GM21447 (cell line): Measurements from ENCODE around the gene GSG1L2.
"Not testable (repeated sequence)": the region's sequence is repeated elsewhere in the genome, so short reads cannot be mapped to it uniquely, and the experiment has no call there.

Source experiments
- ATAC-seq: cut with Tn5 transposase; IDR thresholded peaks from one replicate; pipeline ENCODE4 v1.9.1; 2021; ENCODE audit not compliant: unreplicated experiment

The GSG1L2 gene

DNA sequence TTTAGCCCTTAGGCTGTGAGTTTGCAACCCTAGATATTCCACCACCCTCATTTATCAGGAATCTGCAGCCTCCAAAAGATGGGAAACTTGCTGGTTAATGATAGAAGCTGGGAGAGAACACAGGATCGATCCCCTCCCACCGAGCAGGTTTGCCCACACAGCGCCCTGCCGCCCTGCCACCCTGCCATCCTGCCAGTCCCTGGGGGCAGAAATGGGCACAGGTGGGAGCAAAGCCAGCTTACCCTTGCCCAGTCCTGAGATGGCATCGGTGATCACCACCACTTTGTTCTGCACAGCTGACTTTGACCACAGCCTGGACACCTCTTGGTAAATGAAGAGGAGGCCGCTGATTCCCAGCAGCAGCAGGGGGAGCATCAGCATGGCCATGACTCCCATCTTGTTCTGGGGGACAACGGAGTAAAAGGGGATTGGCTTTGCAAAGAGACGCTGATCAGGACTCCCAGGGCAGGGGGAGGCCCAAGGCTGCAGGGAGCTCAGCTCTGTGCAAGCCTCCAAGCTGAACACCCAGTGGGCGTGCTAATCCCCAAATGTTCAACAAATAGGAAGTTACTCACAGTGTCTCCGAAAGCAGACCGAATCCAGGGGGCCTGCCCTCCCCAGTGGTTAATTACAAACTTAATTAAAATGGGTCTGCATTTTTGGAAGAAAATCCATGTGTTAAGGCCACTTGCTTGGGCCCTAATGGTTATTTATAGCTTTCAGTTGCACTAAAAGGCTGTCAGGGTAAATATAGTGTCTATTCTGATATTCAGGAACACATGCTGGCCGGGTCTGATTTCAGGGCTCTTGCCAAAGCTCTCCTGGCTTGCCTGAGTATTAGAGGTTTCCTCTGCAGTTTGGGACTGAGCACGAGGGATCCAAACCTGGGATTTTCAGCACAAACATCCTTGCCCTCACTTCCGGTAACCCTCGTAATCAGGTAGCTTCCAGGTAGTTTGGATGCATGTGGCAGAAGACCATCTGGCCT lies 30.7 kb downstream of the GSG1L2 start, which contains the start of gene DHRS7C:
Gene DHRS7C (minus strand): TSS at position 704 of the 988 bp plus-strand sequence. CDS start 308 bp downstream, at position 396.
- ATAC-seq, result no peak

DNA sequence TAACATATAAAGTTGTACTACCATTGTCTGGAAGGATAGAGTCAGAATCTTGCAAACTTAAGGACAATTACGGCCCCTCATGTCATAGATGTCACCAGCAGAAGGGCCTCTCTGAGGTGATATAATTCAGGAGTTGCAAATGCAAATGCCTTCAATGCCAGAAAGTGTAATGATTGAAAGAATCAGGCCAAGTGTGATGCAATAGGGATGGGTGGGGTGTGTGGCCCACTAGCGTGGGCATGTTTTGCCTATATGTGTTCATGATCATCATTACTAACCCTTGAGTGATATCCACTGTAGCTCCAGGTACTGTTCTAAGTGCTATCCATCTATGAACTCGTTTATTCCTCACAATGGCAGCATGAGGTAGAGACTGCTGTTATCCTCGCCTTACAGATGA lies 31.6 kb downstream of the GSG1L2 start:
- no peak for ATAC-seq

DNA sequence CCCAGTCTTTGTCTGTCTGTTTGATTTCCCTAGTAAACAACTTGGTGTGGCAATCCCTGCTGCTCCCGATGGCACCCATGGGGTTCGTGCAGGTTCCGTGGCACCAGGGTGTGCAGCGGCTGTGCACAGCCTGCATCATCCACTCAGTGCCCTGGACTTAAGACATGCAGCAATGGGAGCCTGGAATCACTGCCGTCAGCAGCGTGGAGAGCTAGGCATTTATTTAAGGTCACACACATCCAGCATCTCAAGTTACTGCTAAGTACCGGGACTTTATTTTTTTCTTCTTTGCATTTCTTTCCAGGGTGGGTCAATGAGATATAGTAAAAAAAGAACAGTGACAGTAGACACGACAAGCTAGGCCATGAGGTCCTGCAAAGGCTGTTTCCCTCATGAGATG lies 33.3 kb downstream of the GSG1L2 start:
- no peak for ATAC-seq

- no peak for ATAC-seq
These were observed 37.3 kb downstream of the GSG1L2 start for GRCh38 chr17:9784544-9784943.

DNA sequence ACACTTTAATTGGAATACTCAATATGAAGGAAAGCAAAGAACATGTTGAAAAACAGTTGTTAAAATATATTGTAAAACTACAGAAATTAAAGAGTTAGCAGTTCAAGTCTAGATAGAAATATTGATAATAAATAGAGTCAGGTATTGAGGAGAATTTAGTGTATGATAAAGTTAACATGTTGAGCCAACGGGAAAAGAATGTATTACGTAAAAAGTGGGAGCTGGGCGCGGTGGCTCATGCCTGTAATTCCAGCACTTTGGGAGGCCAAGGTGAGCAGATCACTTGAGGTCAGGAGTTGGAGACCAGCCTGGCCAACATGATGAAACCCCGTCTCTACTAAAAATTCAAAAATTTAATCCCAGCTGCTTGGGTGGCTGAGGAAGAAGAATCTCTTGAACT lies 38.4 kb downstream of the GSG1L2 start:
- not testable (repeated sequence) for ATAC-seq

GRCh38 chr17:9783050-9783449 lies 38.8 kb downstream of the GSG1L2 start:
- no peak for ATAC-seq

- no peak for ATAC-seq
These were observed 41.3 kb downstream of the GSG1L2 start for GRCh38 chr17:9780552-9780951.

- no peak for ATAC-seq
These were observed 45.0 kb downstream of the GSG1L2 start for GRCh38 chr17:9776911-9777310.

- no peak for ATAC-seq
These were observed 49.2 kb downstream of the GSG1L2 start for GRCh38 chr17:9772658-9773057.

GRCh38 chr17:9771465-9771864 lies 50.4 kb downstream of the GSG1L2 start:
- no peak for ATAC-seq

DNA sequence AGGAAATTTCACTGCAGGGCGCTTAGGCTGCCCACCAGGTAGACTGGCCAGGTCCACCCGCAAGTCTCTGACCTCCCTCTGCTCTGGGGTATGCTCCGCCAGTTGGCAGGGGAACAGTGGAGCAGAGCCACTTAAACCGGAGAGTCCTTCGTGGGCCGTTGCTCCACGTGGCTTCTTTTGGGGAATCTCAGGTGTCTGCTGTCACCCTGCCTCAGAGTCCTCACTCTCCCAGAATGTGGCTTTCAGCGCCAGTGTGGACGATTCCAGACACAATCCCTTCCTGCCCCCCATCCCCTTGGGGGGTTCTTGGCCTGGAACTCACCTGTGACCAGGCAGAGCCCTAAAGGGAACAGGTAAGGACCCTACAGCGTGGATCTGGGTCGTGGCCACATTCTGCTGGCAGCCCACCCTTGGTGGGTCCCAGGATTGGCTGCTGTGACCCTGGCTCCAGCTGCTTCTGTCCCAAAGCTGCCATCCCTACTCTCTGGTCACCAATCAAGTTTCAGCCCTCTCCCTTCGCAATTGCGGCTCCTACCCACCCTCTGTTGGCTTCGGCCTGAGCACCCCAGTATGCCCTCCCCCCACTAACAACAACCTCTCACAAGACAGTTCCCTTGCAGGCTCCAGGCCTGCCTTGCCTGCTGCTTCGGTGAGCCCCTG lies 52.7 kb downstream of the GSG1L2 start:
- ATAC-seq, result no peak

DNA sequence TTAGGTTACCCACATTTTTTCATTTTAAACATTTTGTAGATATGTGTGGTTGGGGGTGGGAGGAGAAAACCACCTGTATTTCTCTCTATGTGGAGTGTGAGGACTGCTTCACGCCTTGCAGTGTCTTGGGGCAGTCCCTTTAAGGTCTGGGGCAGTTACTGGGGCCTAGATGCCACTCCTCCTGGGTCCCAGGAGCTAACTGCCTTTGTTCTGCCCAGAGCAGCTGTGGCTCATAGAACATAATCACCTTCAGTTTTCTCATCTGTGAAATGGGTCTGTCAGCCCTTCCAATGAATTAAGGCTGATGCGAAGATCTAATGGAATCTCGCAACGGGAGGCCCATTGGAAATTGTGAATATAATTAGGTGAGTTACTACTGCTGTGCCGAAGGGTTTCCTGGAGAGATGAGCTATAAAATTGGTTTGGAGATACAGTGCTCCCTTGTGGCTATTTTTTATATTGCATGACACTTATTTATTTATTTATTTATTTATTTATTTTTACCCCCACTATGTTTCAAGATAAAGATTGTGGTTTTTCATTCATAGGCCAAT lies 53.4 kb downstream of the GSG1L2 start:
- ATAC-seq, result no peak

DNA sequence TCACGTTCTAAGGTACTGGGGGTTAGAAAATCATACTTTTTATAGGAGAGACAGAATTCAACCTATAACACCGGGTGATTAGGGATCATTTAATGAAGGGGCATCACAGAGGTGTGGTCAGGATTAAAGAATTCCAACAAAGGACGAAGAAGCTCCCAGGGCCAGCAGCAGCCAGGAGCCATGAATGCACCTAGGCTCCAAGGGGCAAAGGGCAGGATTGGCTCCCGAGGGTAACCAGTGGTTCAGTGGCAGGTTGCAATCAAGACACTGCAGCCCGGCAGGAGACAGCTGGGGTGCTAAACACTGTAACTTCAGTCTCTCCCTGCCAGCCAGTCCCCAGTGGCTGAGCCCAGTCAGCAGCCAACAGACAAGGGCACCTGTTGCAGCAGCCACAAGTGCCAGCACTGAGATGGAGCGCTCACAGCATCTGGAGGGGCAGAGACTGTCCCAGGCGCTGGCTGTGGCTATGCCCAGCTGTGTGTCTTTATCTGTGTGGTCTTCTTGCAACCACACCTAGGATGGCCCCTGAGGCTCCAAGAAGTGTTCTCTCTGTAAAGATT lies 54.4 kb downstream of the GSG1L2 start:
- ATAC-seq, result no peak

DNA sequence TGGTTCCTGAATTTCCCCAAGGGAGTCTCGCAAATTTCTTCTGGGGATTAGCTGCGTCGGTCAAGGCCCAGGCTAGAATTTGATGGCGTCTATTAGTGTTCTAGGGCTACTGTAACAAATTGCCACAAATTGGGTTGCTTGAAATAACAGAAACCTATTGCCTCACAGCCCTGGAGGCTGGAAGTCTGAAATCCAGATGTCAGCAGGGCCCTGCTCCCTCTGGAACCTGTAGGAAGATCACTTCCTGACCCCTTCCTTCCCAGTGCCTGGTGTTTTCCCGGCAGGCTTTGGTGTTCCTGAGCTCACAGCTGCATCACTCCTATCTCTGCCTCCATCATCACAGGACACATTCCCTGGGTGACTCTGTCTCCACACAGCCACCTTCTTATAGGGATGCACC lies 54.9 kb downstream of the GSG1L2 start:
- ATAC-seq, result no peak

- ATAC-seq, result no peak
These were observed 56.6 kb downstream of the GSG1L2 start for GRCh38 chr17:9765322-9765721.

DNA sequence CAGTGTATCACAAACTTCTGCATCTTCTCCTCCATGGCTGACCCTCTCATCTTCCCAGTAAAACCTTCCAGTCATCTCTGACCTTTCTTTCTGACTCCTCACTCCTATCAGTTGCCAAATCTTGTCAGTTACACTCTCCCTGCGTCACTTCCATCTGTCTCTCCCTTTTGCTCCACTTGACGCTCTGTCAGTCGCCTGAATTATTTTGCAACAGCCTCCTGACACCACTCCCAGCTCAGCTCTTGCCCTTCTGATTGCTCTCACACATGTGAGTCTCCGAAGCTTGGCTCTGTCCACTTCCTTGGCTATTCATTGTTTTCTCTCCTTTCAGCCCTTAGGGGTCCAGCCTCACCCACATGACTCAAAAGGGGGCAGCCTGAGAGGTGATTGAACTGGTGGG lies 58.2 kb downstream of the GSG1L2 start:
- ATAC-seq, result no peak

GRCh38 chr17:9760266-9760665 lies 61.6 kb downstream of the GSG1L2 start:
- no peak for ATAC-seq

DNA sequence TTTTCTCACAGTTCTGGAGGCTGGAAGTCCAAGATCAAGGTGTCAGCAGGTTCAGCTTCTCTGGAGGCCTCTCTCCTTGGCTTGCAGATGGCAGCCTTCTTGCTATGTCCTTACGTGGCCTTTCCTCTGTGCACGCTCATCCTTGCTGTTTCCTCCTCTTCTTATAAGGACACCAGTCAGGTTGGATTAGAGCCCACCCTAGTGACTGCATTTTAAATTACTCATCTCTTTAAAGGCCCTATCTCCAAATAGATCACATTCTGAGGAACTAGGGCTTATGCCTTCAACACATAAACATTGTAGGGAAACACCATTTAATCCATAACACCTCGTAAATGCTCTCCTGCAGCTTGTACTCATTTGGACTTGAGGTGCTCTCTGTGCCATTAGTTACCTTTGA lies 66.8 kb downstream of the GSG1L2 start:
- ATAC-seq, result no peak
